Upper lobe of left lung (tissue), 4 donors: ENCODE data around the gene TMEM116.

Experiments used
- CTCF ChIP-seq, 6 experiments: fragments of 450-650 bp in 4 of 6; fragments of 200-600 bp in 2 of 6; sonication (generic) in 2 of 6; IDR thresholded peaks; one replicate each; pipeline ENCODE4 v1.5.1; 2016 to 2019; ENCODE audit warnings: antibody characterized with exemption in 6 of 6
- POLR2A ChIP-seq, 4 donors: fragments of 450-650 bp; IDR thresholded peaks; one replicate each; pipeline ENCODE4 v1.5.1; 2016 to 2017; ENCODE audit warnings: antibody characterized with exemption in 4 of 4, mild to moderate bottlenecking in 2 of 4

- TF ChIP-seq CTCF (IDR thresholded peaks at IDR 0.05) (no peak), POLR2A (IDR thresholded peaks at IDR 0.05) (no peak)
These were observed 5.0 kb downstream of the TMEM116 start for GRCh38 chr12:112007945-112008344.
